Astrocyte (in vitro differentiated cells and primary cell): Measurements from ENCODE around the gene CSNK2A1. TPM values are rescaled to one million over a fixed set of nuclear protein-coding genes. Genes with fewer than 3 reads are reported as not detected.
A peak's percentile ranks its signal among the peaks of the same experiment; 100 is the strongest.

Experiments
- DNase-seq: peaks from one replicate; pipeline ENCODE4 v3.0.0-alpha.2; 2010; ENCODE audit warnings: low read depth
- FAIRE-seq: peaks from 2 replicates; lab custom pipeline; 2011; peaks lifted over from hg19 to GRCh38; lab: Jason Lieb, UNC
- H2AFZ ChIP-seq: 2 replicates; pipeline ENCODE4 v1.6.0; 2012; ENCODE audit warnings: low read depth, low read length, inconsistent platforms
- H3K27ac ChIP-seq: 2 replicates; pipeline ENCODE4 v1.5.1; 2011; ENCODE audit warnings: low read depth, low read length, inconsistent platforms
- H3K27me3 ChIP-seq: 2 replicates; pipeline ENCODE4 v1.6.0; 2011; ENCODE audit warnings: low read length, inconsistent platforms; ENCODE audit not compliant: insufficient read depth
- H3K36me3 ChIP-seq: 2 replicates; pipeline ENCODE4 v1.5.1; 2011; ENCODE audit warnings: low read length, inconsistent platforms; ENCODE audit not compliant: insufficient read depth
- H3K4me1 ChIP-seq: 2 replicates; pipeline ENCODE4 v1.5.1; 2011; ENCODE audit warnings: low read length, inconsistent platforms; ENCODE audit not compliant: insufficient read depth
- H3K4me2 ChIP-seq: 2 replicates; pipeline ENCODE4 v1.6.0; 2012; ENCODE audit warnings: low read length, inconsistent platforms
- H3K4me3 ChIP-seq: 2 replicates; pipeline ENCODE4 v1.5.1; 2011; ENCODE audit warnings: low read depth, mild to moderate bottlenecking, low read length, inconsistent platforms; ENCODE audit not compliant: insufficient read depth
- H3K79me2 ChIP-seq: 2 replicates; pipeline ENCODE4 v1.6.0; 2012; ENCODE audit warnings: mild to moderate bottlenecking, low read length, inconsistent platforms; ENCODE audit not compliant: insufficient read depth
- H3K9ac ChIP-seq: 2 replicates; pipeline ENCODE4 v1.6.0; 2012; ENCODE audit warnings: mild to moderate bottlenecking, low read length, inconsistent platforms
- H3K9me3 ChIP-seq: 2 replicates; pipeline ENCODE4 v1.5.1; 2012; ENCODE audit warnings: low read depth, mild to moderate bottlenecking, low read length, inconsistent platforms; ENCODE audit not compliant: insufficient read depth
- H4K20me1 ChIP-seq: 2 replicates; pipeline ENCODE4 v1.6.0; 2012; ENCODE audit warnings: low read length, inconsistent platforms; ENCODE audit not compliant: insufficient read depth
- H3K27ac Mint-ChIP-seq: one replicate; pipeline ENCODE4 v1.8.0; 2021; ENCODE audit warnings: mild to moderate bottlenecking, mixed read lengths; ENCODE audit not compliant: unreplicated experiment
- H3K27me3 Mint-ChIP-seq: one replicate; pipeline ENCODE4 v1.8.0; 2021; ENCODE audit warnings: low read depth, mixed read lengths; ENCODE audit not compliant: unreplicated experiment
- H3K36me3 Mint-ChIP-seq: one replicate; pipeline ENCODE4 v1.8.0; 2021; ENCODE audit warnings: low read depth, mixed read lengths; ENCODE audit not compliant: unreplicated experiment
- H3K4me1 Mint-ChIP-seq: one replicate; pipeline ENCODE4 v1.8.0; 2021; ENCODE audit warnings: low read depth, mixed read lengths; ENCODE audit not compliant: unreplicated experiment
- H3K4me3 Mint-ChIP-seq: one replicate; pipeline ENCODE4 v1.8.0; 2021; ENCODE audit warnings: mild to moderate bottlenecking, moderate library complexity, mixed read lengths; ENCODE audit not compliant: unreplicated experiment
- H3K9me3 Mint-ChIP-seq: one replicate; pipeline ENCODE4 v1.8.0; 2021; ENCODE audit warnings: mild to moderate bottlenecking, mixed read lengths; ENCODE audit not compliant: unreplicated experiment
- CTCF ChIP-seq: IDR thresholded peaks from 2 replicates; pipeline ENCODE4 v1.5.1; 2011; ENCODE audit warnings: low read depth, mild to moderate bottlenecking, inconsistent platforms, low read length, moderate library complexity; ENCODE audit not compliant: insufficient read depth
- EZH2 ChIP-seq: IDR thresholded peaks from 2 replicates; pipeline ENCODE4 v1.6.1; 2012; ENCODE audit warnings: mild to moderate bottlenecking, low read length, inconsistent platforms; ENCODE audit not compliant: insufficient read depth
- total RNA-seq: library from RNA; stranded (reverse); gene quantifications from 2 replicates; pipeline ENCODE4 v1.2.1, GENCODE V29; 2021

Gene CSNK2A1
- total RNA-seq, 1 donor from 2014 or later: 226 TPM

- peaks cover 66% of the 10 kb centered on the region for H4K20me1 ChIP-seq
- H3K9ac ChIP-seq: no peak overlapping the region
- Mint-ChIP-seq H3K4me1 (peaks cover 39% of the 10 kb centered on the region), H3K27ac (peak overlapping the region; percentile 28), H3K9me3 (peaks cover 2% of the 10 kb centered on the region), H3K27me3 (no peaks in the 10 kb centered on the region), H3K4me3 (peak overlapping the region; percentile 35), H3K36me3 (peaks cover 20% of the 10 kb centered on the region)
- TF ChIP-seq CTCF: no peak
- DNase-seq: peak; percentile 44
- H3K4me3 ChIP-seq: no peak overlapping the region
- peaks cover 31% of the 10 kb centered on the region for H3K36me3 ChIP-seq
- no peaks in the 10 kb centered on the region for H3K9me3 ChIP-seq
- no peaks in the 10 kb centered on the region for H3K4me1 ChIP-seq
- H2AFZ ChIP-seq: no peak overlapping the region
- no peaks in the 10 kb centered on the region for H3K27me3 ChIP-seq
- H3K79me2 ChIP-seq: peaks cover 73% of the 10 kb centered on the region
- no peak overlapping the region for H3K27ac ChIP-seq
- FAIRE-seq: peak; percentile 9
- no peak overlapping the region for H3K4me2 ChIP-seq
These were observed 35.7 kb downstream of the CSNK2A1 start for GRCh38 chr20:507761-508332.

GRCh38 chr20:507006-507758 is 36.4 kb downstream of the CSNK2A1 start:
- H4K20me1 ChIP-seq: peaks cover 59% of the 10 kb centered on the region
- peaks cover 68% of the 10 kb centered on the region for H3K79me2 ChIP-seq
- Mint-ChIP-seq H3K27ac (peak overlapping the region; percentile 81), H3K27me3 (no peaks in the 10 kb centered on the region), H3K9me3 (peaks cover 2% of the 10 kb centered on the region), H3K36me3 (peaks cover 20% of the 10 kb centered on the region), H3K4me1 (peaks cover 32% of the 10 kb centered on the region), H3K4me3 (no peak overlapping the region)
- H3K4me3 ChIP-seq: no peak overlapping the region
- no peak for DNase-seq
- TF ChIP-seq CTCF: no peak
- TF ChIP-seq EZH2: no peak
- H3K27ac ChIP-seq: no peak overlapping the region
- H3K27me3 ChIP-seq: no peaks in the 10 kb centered on the region
- H3K9me3 ChIP-seq: no peaks in the 10 kb centered on the region
- H3K9ac ChIP-seq: no peak overlapping the region
- peaks cover 32% of the 10 kb centered on the region for H3K36me3 ChIP-seq
- H3K4me1 ChIP-seq: no peaks in the 10 kb centered on the region
- no peak overlapping the region for H2AFZ ChIP-seq
- no peak overlapping the region for H3K4me2 ChIP-seq
- FAIRE-seq: no peak

- H3K9me3 Mint-ChIP-seq: peaks cover 2% of the 10 kb centered on the region
- Histone ChIP-seq H3K4me3 (no peak overlapping the region), H4K20me1 (peaks cover 37% of the 10 kb centered on the region), H3K4me2 (no peak overlapping the region), H3K27ac (no peak overlapping the region), H3K4me1 (no peaks in the 10 kb centered on the region), H3K36me3 (peaks cover 42% of the 10 kb centered on the region), H3K9me3 (no peaks in the 10 kb centered on the region), H2AFZ (no peak overlapping the region), H3K79me2 (peaks cover 50% of the 10 kb centered on the region), H3K9ac (no peak overlapping the region), H3K27me3 (no peaks in the 10 kb centered on the region)
- TF ChIP-seq CTCF (no peak), EZH2 (no peak)
- no peak for DNase-seq
- peaks cover 28% of the 10 kb centered on the region for H3K4me1 Mint-ChIP-seq
- H3K4me3 Mint-ChIP-seq: no peak overlapping the region
- FAIRE-seq: no peak
- no peak overlapping the region for H3K27ac Mint-ChIP-seq
- peaks cover 21% of the 10 kb centered on the region for H3K36me3 Mint-ChIP-seq
- no peaks in the 10 kb centered on the region for H3K27me3 Mint-ChIP-seq
These were observed 38.9 kb downstream of the CSNK2A1 start for GRCh38 chr20:504632-505075.
